ENCODE results near the gene FAM229A. TPM values are rescaled to one million over a fixed set of nuclear protein-coding genes. Genes with fewer than 3 reads are reported as not detected.

Gene FAM229A
- total RNA-seq, 2 experiments from 2014 or later = 17.4 to 17.6 TPM

- POLR2A ChIA-PET = interaction anchor here (1.0 to 4.6 kb wide), 3 partner anchors 8 to 75 kb away, joined by 3 to 33 read pairs (median 5); partner anchors contain the start of gene MARCKSL1
- ATAC-seq (ENCODE audit: low read depth) (peak; percentile 90), DNase-seq (peak; percentile 91)
- Mint-ChIP-seq H3K4me3 (peak overlapping the region; percentile 84), H3K9me3 (peaks cover 2% of the 10 kb centered on the region), H3K27me3 (peaks cover 4% of the 10 kb centered on the region), H3K36me3 (peaks cover 5% of the 10 kb centered on the region), H3K27ac (peak overlapping the region; percentile 83), H3K4me1 (peaks cover 32% of the 10 kb centered on the region)
These were observed 10.7 kb downstream of the FAM229A start for GRCh38 chr1:32351399-32352238.

- H3K4me3 Mint-ChIP-seq = peak overlapping the region; percentile 84
- ATAC-seq (ENCODE audit: low read depth) (peak; percentile 46), DNase-seq (peak; percentile 86)
- H3K36me3 Mint-ChIP-seq = peaks cover 5% of the 10 kb centered on the region
- H3K4me1 Mint-ChIP-seq = peaks cover 35% of the 10 kb centered on the region
- peaks cover 9% of the 10 kb centered on the region for H3K27me3 Mint-ChIP-seq
- H3K9me3 Mint-ChIP-seq = peaks cover 2% of the 10 kb centered on the region
- H3K27ac Mint-ChIP-seq = peak overlapping the region; percentile 83
- POLR2A ChIA-PET = interaction anchor here (1.0 to 4.6 kb wide), 2 partner anchors 9 to 14 kb away, joined by 5 to 33 read pairs; partner anchors contain the start of gene MARCKSL1
These were observed 11.4 kb downstream of the FAM229A start for GRCh38 chr1:32350785-32351398.

GRCh38 chr1:32349211-32349708 lies 13.0 kb downstream of the FAM229A start:
- H3K4me1 Mint-ChIP-seq = peaks cover 44% of the 10 kb centered on the region
- peaks cover 11% of the 10 kb centered on the region for H3K27me3 Mint-ChIP-seq
- no peak overlapping the region for H3K27ac Mint-ChIP-seq
- peaks cover 3% of the 10 kb centered on the region for H3K36me3 Mint-ChIP-seq
- H3K4me3 Mint-ChIP-seq = peak overlapping the region; percentile 52
- DNase-seq (no peak), ATAC-seq (ENCODE audit: low read depth) (no peak)
- peaks cover 2% of the 10 kb centered on the region for H3K9me3 Mint-ChIP-seq
- POLR2A ChIA-PET = no interaction called here

- Mint-ChIP-seq H3K9me3 (peaks cover 2% of the 10 kb centered on the region), H3K36me3 (peaks cover 3% of the 10 kb centered on the region), H3K4me3 (no peak overlapping the region), H3K27me3 (peaks cover 8% of the 10 kb centered on the region), H3K27ac (no peak overlapping the region), H3K4me1 (peaks cover 42% of the 10 kb centered on the region)
- POLR2A ChIA-PET = interaction anchor here (1.5 to 2.8 kb wide), 2 partner anchors 10 kb away, joined by 6 to 14 read pairs; partner anchors contain the start of gene MARCKSL1
- ATAC-seq (ENCODE audit: low read depth) = no peak
- no peak for DNase-seq
These were observed 15.6 kb downstream of the FAM229A start for GRCh38 chr1:32346532-32347157.

- DNase-seq = no peak
- POLR2A ChIA-PET = interaction anchor here (0.7 to 2.8 kb wide), 3 partner anchors 9 to 14 kb away, joined by 5 to 14 read pairs (median 6); partner anchors contain the start of gene MARCKSL1
- Mint-ChIP-seq H3K9me3 (peaks cover under 1% of the 10 kb centered on the region), H3K36me3 (peaks cover under 1% of the 10 kb centered on the region), H3K27me3 (peaks cover 8% of the 10 kb centered on the region), H3K4me1 (peaks cover 42% of the 10 kb centered on the region), H3K27ac (peak overlapping the region; percentile 19), H3K4me3 (no peak overlapping the region)
- ATAC-seq (ENCODE audit: low read depth) = peak; percentile 43
These were observed 16.9 kb downstream of the FAM229A start for GRCh38 chr1:32345289-32345827.

GRCh38 chr1:32342704-32343103 lies 19.6 kb downstream of the FAM229A start:
- DNase-seq (no peak), ATAC-seq (ENCODE audit: low read depth) (no peak)
- H3K36me3 Mint-ChIP-seq = no peaks in the 10 kb centered on the region
- H3K27ac Mint-ChIP-seq = no peak overlapping the region
- H3K4me1 Mint-ChIP-seq = peaks cover 26% of the 10 kb centered on the region
- POLR2A ChIA-PET = interaction anchor here (1.3 kb wide), 1 partner anchor 17 kb away, joined by 4 read pairs; no protein-coding TSS in a partner anchor
- H3K27me3 Mint-ChIP-seq = peaks cover 13% of the 10 kb centered on the region
- no peaks in the 10 kb centered on the region for H3K9me3 Mint-ChIP-seq
- peak overlapping the region; percentile 5 for H3K4me3 Mint-ChIP-seq

GRCh38 chr1:32341971-32342370 lies 20.3 kb downstream of the FAM229A start:
- POLR2A ChIA-PET = interaction anchor here (0.5 to 1.3 kb wide), 2 partner anchors 18 to 61 kb away, joined by 3 to 4 read pairs; no protein-coding TSS in a partner anchor
- DNase-seq (no peak), ATAC-seq (ENCODE audit: low read depth) (no peak)
- Mint-ChIP-seq H3K27ac (no peak overlapping the region), H3K9me3 (no peaks in the 10 kb centered on the region), H3K27me3 (peaks cover 15% of the 10 kb centered on the region), H3K4me3 (no peak overlapping the region), H3K36me3 (no peaks in the 10 kb centered on the region), H3K4me1 (peaks cover 33% of the 10 kb centered on the region)

GRCh38 chr1:32341186-32341757 lies 21.0 kb downstream of the FAM229A start:
- no peak for DNase-seq
- Mint-ChIP-seq H3K4me3 (no peak overlapping the region), H3K27ac (no peak overlapping the region), H3K9me3 (no peaks in the 10 kb centered on the region), H3K4me1 (peaks cover 34% of the 10 kb centered on the region), H3K36me3 (no peaks in the 10 kb centered on the region), H3K27me3 (peaks cover 12% of the 10 kb centered on the region)
- no peak for ATAC-seq (ENCODE audit: low read depth)
- POLR2A ChIA-PET = interaction anchor here (0.5 to 1.3 kb wide), 2 partner anchors 19 to 61 kb away, joined by 3 to 4 read pairs; no protein-coding TSS in a partner anchor

GRCh38 chr1:32339363-32339978 lies 22.8 kb downstream of the FAM229A start:
- POLR2A ChIA-PET = no interaction called here
- no peak overlapping the region for H3K4me3 Mint-ChIP-seq
- peaks cover 28% of the 10 kb centered on the region for H3K4me1 Mint-ChIP-seq
- peaks cover 7% of the 10 kb centered on the region for H3K27me3 Mint-ChIP-seq
- no peaks in the 10 kb centered on the region for H3K9me3 Mint-ChIP-seq
- no peaks in the 10 kb centered on the region for H3K36me3 Mint-ChIP-seq
- DNase-seq (no peak), ATAC-seq (ENCODE audit: low read depth) (no peak)
- peak overlapping the region; percentile 1 for H3K27ac Mint-ChIP-seq

GRCh38 chr1:32338637-32339145 lies 23.6 kb downstream of the FAM229A start:
- POLR2A ChIA-PET = interaction anchor here (1.5 to 3.8 kb wide), 2 partner anchors 13 to 17 kb away, joined by 3 to 33 read pairs; no protein-coding TSS in a partner anchor
- peaks cover 7% of the 10 kb centered on the region for H3K27me3 Mint-ChIP-seq
- peak overlapping the region; percentile 28 for H3K27ac Mint-ChIP-seq
- peaks cover 28% of the 10 kb centered on the region for H3K4me1 Mint-ChIP-seq
- H3K4me3 Mint-ChIP-seq = no peak overlapping the region
- peaks cover under 1% of the 10 kb centered on the region for H3K36me3 Mint-ChIP-seq
- H3K9me3 Mint-ChIP-seq = no peaks in the 10 kb centered on the region
- ATAC-seq (ENCODE audit: low read depth) (no peak), DNase-seq (no peak)

- no peak for DNase-seq
- H3K9me3 Mint-ChIP-seq = no peaks in the 10 kb centered on the region
- peaks cover 7% of the 10 kb centered on the region for H3K27me3 Mint-ChIP-seq
- POLR2A ChIA-PET = interaction anchor here (0.7 to 3.8 kb wide), 5 partner anchors 7 to 88 kb away, joined by 3 to 33 read pairs (median 14); partner anchors contain the start of genes HDAC1 and LCK
- peak overlapping the region; percentile 68 for H3K27ac Mint-ChIP-seq
- peak overlapping the region; percentile 54 for H3K4me3 Mint-ChIP-seq
- peaks cover 27% of the 10 kb centered on the region for H3K4me1 Mint-ChIP-seq
- H3K36me3 Mint-ChIP-seq = peaks cover 2% of the 10 kb centered on the region
- no peak for ATAC-seq (ENCODE audit: low read depth)
These were observed 24.2 kb downstream of the FAM229A start for GRCh38 chr1:32337855-32338636.
